D721Med (cell line): ENCODE results near the gene KIF26A.

Source experiments
- DNase-seq: peaks from one replicate; pipeline ENCODE4 v3.0.0; 2011; ENCODE audit warnings: low spot score; ENCODE audit not compliant: insufficient read length
- FAIRE-seq: peaks from 2 replicates; lab custom pipeline; 2011; peaks lifted over from hg19 to GRCh38; lab: Jason Lieb, UNC
- CTCF ChIP-seq: IDR thresholded peaks from 2 replicates; pipeline ENCODE4 v1.5.1; 2012; ENCODE audit warnings: mild to moderate bottlenecking, control low read depth; ENCODE audit not compliant: insufficient read depth; ENCODE audit errors: missing control alignments

The KIF26A gene

DNA sequence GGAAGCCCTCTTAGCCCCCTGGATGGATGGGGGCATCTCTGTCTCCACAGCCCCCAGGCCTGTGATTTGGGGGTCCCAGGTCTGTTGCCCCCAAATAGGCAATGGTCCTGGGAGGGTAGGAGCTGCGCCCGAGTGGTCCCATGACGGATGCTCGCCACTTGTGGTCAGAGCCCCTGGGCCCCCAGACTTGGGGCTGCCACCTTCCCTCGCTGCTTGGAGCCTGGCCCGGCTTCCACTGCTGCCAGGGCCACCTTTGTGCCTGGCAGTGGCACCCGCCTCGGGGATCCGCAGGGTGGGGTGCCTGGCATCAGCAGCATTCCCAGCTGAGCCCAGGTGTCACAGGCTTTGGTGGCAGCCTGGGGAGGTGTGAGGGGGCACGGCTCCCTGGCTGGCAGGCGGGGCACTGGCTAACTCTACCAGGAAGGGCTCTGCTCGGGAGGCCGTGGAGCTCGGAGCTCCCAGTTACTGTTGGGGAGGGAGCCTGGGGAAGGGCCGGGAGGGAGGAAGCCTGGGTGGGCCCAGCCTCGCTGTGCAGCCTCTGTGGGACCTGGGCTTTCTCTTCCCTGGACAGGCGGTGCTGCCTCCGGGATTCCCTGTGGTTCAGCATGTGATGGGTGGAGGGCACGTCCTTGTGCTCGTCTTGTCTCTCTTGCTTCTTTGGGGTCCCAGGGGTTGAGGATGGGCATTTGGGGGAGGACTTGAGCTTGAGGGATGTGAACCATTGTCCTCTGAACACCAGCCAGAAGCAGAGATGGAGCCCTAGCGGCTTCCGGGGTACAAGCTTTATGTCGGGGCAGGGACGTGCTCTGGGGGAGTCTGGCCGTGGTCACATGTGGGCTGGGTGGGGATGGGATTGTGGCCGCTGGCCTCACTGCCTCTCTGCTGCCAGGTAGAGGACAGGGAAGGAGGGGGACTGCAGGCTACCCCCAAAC, 5.4 kb downstream of the KIF26A start:
- TF ChIP-seq CTCF = no peak
- FAIRE-seq (no peak), DNase-seq (no peak)

- DNase-seq = no peak
- TF ChIP-seq CTCF = no peak
- FAIRE-seq = no peak
Measured at GRCh38 chr14:104144453-104144790, 6.0 kb downstream of the KIF26A start.

- TF ChIP-seq CTCF = no peak
- FAIRE-seq = no peak
- no peak for DNase-seq
Measured at GRCh38 chr14:104144911-104145825, 6.8 kb downstream of the KIF26A start.

DNA sequence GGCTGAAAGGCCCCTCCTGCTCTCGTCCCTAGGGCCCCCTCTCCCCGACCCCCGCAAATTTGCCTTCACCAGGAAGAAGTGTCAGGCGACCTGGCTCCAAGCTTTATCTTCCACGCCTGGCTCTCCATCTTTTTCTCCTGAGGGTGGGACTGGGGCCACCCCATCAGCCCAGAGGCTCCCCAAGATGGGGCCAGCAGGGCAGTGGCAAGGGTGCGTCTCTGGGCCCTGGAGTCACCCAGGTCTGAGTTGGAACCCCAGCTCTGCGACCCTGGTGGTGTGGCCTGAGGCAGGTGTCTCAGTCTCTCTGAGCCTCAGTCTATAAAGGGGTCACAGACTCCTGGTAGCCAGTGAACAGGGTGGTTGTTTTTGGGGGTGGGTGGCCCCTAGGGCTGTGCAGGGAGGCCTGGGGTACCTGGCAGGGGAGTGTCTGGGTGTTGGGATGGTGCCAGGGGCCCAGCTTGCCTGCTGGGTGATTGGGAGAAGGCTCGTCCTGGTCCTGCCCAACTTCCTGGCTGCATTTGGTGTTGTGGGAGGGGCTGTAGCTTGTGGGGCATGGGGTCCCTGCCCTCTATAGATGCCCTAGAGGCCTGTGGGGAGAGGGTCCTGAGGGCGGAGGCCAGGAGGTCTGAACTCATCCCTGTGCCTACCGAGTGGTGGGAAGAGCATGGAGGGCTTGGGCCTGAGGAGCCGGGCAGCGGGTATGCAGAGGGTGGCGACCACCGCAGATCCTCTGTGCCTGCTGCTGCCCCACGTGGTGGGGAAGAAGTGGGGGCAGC, 7.6 kb downstream of the KIF26A start:
- DNase-seq (no peak), FAIRE-seq (no peak)
- TF ChIP-seq CTCF = no peak

- FAIRE-seq (no peak), DNase-seq (no peak)
- TF ChIP-seq CTCF = no peak
Measured at GRCh38 chr14:104146651-104147345, 8.4 kb downstream of the KIF26A start.

GRCh38 chr14:104147346-104148125, 9.1 kb downstream of the KIF26A start:
- DNase-seq (no peak), FAIRE-seq (no peak)
- TF ChIP-seq CTCF = no peak
